HT-29 (cell line): ENCODE results near the gene FOXP3. TPM values are rescaled to one million over a fixed set of nuclear protein-coding genes. Genes with fewer than 3 reads are reported as not detected.
A peak's percentile ranks its signal among the peaks of the same experiment; 100 is the strongest.
"Not testable (repeated sequence)": the region's sequence is repeated elsewhere in the genome, so short reads cannot be mapped to it uniquely, and the experiment has no call there.

Experiments used
- DNase-seq: peaks from one replicate; pipeline ENCODE4 v3.0.0-alpha.2; 2015; ENCODE audit warnings: low spot score
- total RNA-seq: library from RNA; depleted of rRNA; stranded (reverse); fragments of >200 nt; shearing (Covaris generic); gene quantifications from 2 replicates; pipeline ENCODE4 v1.2.3, GENCODE V29; 2014; rRNA removed

FOXP3 gene
- total RNA-seq, result not detected in 2 replicates

- no peak for DNase-seq
These were observed at the start of gene FOXP3 for GRCh38 chrX:49264460-49264859. Gene FOXP3 (minus strand): TSS chrX:49264710. CDS start chrX:49258505, 6,205 bp downstream.

GRCh38 chrX:49312176-49312575, 47.7 kb upstream of the FOXP3 start:
- DNase-seq, result no peak

GRCh38 chrX:49310371-49310770, 45.9 kb upstream of the FOXP3 start:
- DNase-seq, result no peak

- DNase-seq, result peak; percentile 44
These were observed 45.0 kb upstream of the FOXP3 start for GRCh38 chrX:49309401-49309981.

- DNase-seq, result no peak
These were observed 44.2 kb upstream of the FOXP3 start for GRCh38 chrX:49308604-49309269.

- not testable (repeated sequence) for DNase-seq
These were observed 43.3 kb upstream of the FOXP3 start for GRCh38 chrX:49307775-49308174.

GRCh38 chrX:49303346-49303745, 38.8 kb upstream of the FOXP3 start, which contains the start of gene GAGE10:
Gene GAGE10 (plus strand): TSS chrX:49303646. CDS start chrX:49304860, 1,214 bp downstream.
- DNase-seq, result no peak

GRCh38 chrX:49300703-49301102, 36.2 kb upstream of the FOXP3 start:
- DNase-seq, result no peak

GRCh38 chrX:49299293-49299692, 34.8 kb upstream of the FOXP3 start:
- not testable (repeated sequence) for DNase-seq

GRCh38 chrX:49292400-49293362, 28.2 kb upstream of the FOXP3 start:
- DNase-seq, result no peak

- DNase-seq, result peak; percentile 69
These were observed 27.3 kb upstream of the FOXP3 start for GRCh38 chrX:49291615-49292337.

GRCh38 chrX:49290215-49290614, 25.7 kb upstream of the FOXP3 start:
- no peak for DNase-seq

GRCh38 chrX:49287665-49288064, 23.2 kb upstream of the FOXP3 start:
- DNase-seq, result no peak

GRCh38 chrX:49286581-49286980, 22.1 kb upstream of the FOXP3 start:
- no peak for DNase-seq

- no peak for DNase-seq
These were observed 21.6 kb upstream of the FOXP3 start for GRCh38 chrX:49286136-49286535.

GRCh38 chrX:49284212-49284611, 19.7 kb upstream of the FOXP3 start:
- DNase-seq, result no peak

GRCh38 chrX:49282647-49283011, 18.1 kb upstream of the FOXP3 start:
- peak; percentile 33 for DNase-seq

- DNase-seq, result no peak
These were observed 13.6 kb upstream of the FOXP3 start for GRCh38 chrX:49278081-49278480.

- DNase-seq, result no peak
These were observed 13.0 kb upstream of the FOXP3 start for GRCh38 chrX:49277535-49277830.

GRCh38 chrX:49276671-49277534, 12.4 kb upstream of the FOXP3 start:
- DNase-seq, result no peak

- DNase-seq, result no peak
These were observed 11.7 kb upstream of the FOXP3 start for GRCh38 chrX:49276207-49276606.
